BLaER1 treated with 17β-estradiol and CSF1 and Interleukin-3, amounts not matched to agents 10 nM and 100 nM (cell line): ENCODE measurements around the gene ALPP.

Experiments used
- H3K27ac ChIP-seq, 11 experiments: shearing (Covaris generic); formaldehyde crosslinking; 2 replicates each; pipeline ENCODE4 v1.8.1; 2022
- H3K27me3 ChIP-seq, 11 experiments: shearing (Covaris generic); formaldehyde crosslinking; 2 replicates each; pipeline ENCODE4 v1.8.1; 2022
- H3K36me3 ChIP-seq, 11 experiments: shearing (Covaris generic); formaldehyde crosslinking; 2 replicates each; pipeline ENCODE4 v1.8.1; 2022
- H3K4me1 ChIP-seq, 10 experiments: shearing (Covaris generic); formaldehyde crosslinking; 2 replicates each; pipeline ENCODE4 v1.8.1; 2022
- H3K4me2 ChIP-seq, 11 experiments: shearing (Covaris generic); formaldehyde crosslinking; 2 replicates each; pipeline ENCODE4 v1.8.1; 2022
- H3K4me3 ChIP-seq, 10 experiments: shearing (Covaris generic); formaldehyde crosslinking; 2 replicates each; pipeline ENCODE4 v1.8.1; 2022
- H3K9ac ChIP-seq, 11 experiments: shearing (Covaris generic); formaldehyde crosslinking; 2 replicates each; pipeline ENCODE4 v1.8.1; 2022
- H3K9me3 ChIP-seq, 11 experiments: shearing (Covaris generic); formaldehyde crosslinking; replicated peaks in 1 of 11; 2 replicates each; pipeline ENCODE4 v1.8.1; 2022
- H4K20me1 ChIP-seq, 11 experiments: shearing (Covaris generic); formaldehyde crosslinking; 2 replicates each; pipeline ENCODE4 v1.8.1; 2022
- Cebpa-rat ChIP-seq, 11 experiments: shearing (Covaris generic); IDR thresholded peaks; 2 replicates each; pipeline ENCODE4 v1.8.1; 2022

ALPP gene

DNA sequence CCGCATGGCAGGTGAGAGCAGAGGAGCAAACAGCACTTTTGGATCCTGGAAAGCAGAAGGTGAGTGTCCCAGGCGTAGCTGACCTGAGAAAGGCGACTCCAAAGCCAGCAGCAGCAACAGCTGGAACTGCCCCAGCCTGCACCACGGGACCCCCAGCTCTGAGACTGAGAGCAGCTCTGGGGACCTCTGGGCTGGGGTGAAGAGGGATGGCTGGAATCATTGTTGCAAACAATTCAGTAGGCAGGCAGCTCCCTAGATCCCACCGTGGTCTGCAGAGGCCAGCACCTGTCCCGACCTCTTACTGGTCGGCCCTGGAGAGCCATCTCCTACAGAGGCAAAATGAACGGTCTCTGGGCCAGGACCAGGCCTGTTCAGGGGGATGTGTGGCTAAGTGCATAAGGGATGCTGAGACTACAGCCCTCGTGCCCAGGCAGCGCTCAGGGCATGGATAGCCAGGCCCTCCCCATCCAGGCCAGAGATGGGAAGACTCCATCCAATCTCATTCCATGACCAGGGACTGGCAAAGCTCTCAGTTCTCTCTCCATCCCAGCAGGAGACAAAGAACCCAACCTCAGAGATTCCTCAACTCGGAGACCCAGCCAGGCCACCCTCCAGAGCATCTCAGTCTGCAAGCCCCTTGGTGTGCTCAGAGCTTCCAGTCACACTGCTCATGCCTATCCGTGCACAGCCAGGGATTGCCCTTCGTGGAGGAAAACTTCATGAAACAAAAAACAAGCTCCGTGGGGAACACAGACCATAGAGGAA lies 38.2 kb upstream of the ALPP start:
- Histone ChIP-seq H3K4me2 (no peak overlapping the region), H3K9ac (no peak overlapping the region), H3K36me3 (peaks cover 0 to 28% (median 7%) of the 10 kb centered on the region in 11 experiments; a peak in 6 of 22 replicates), H3K4me3 (no peak overlapping the region), H3K4me1 (peaks cover 0 to 18% (median 12%) of the 10 kb centered on the region in 10 experiments; a peak in 12 of 20 replicates), H4K20me1 (peaks cover 0 to 20% (median 0%) of the 10 kb centered on the region in 11 experiments; a peak in 3 of 22 replicates), H3K27me3 (no peaks in the 10 kb centered on the region), H3K9me3 (no peaks in the 10 kb centered on the region), H3K27ac (no peak overlapping the region)
- no peak for TF ChIP-seq Cebpa-rat (IDR thresholded peaks at IDR 0.05)

DNA sequence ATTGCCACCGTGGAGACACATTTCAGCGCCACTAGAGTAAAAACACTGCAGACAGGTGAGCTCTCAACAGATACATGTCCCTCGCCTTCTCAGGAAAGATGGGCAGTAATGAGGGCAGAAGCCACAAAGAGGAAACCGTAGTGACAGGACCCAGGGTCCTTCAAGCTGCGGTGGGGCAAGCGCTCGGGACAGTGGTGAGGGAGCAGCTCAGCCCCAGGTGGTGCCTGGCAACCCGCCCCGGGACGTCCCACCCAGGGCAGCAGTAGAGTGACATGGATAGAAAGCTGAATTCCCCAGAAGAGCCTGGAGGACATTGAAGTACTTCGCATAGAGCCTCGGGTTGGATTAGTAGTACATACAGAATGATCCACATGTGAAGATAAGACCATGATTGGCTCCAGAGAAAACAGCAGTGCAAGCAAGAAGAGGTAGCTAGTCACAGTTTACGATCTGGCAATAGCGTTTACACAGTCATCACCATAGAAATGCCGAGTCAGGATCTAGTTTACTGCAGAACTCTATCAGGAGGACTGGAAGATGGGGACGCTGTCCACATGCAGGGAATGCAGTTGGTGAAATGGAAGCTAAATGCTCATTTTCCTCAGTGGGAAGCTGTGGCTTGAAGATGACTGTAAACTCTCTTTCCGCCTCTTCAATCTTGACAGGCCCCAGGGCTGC lies 37.4 kb upstream of the ALPP start:
- H3K4me2 ChIP-seq = no peak overlapping the region
- no peak overlapping the region for H3K9ac ChIP-seq
- no peaks in the 10 kb centered on the region for H3K27me3 ChIP-seq
- H3K27ac ChIP-seq = no peak overlapping the region
- peaks cover 0 to 21% (median 3%) of the 10 kb centered on the region in 11 experiments; a peak in 6 of 22 replicates for H3K36me3 ChIP-seq
- no peak overlapping the region for H3K4me3 ChIP-seq
- H4K20me1 ChIP-seq = peaks cover 0 to 13% (median 0%) of the 10 kb centered on the region in 11 experiments; a peak in 2 of 22 replicates
- TF ChIP-seq Cebpa-rat (IDR thresholded peaks at IDR 0.05) = no peak
- peaks cover 0 to 13% (median 10%) of the 10 kb centered on the region in 10 experiments; a peak in 12 of 20 replicates for H3K4me1 ChIP-seq
- no peaks in the 10 kb centered on the region for H3K9me3 ChIP-seq

DNA sequence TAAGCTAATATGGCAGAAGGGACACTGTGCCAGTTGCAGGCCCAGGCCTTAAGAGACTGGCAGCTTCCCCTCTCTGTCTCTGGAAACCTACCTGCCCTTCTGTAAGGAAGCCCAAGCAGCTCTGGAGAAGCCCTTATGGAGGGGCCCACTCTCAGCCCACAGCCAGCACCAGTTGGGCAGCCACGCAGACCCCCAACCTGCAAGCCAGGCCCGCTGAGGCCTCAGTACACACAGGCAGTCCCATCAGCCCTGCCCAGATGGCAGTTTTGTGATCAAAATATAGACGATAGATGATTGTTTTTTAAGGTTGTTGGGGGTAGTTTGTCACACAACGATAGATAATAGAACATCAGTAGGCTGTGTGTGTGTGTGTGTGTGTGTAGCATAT lies 36.8 kb upstream of the ALPP start:
- no peak overlapping the region for H3K4me2 ChIP-seq
- no peak overlapping the region for H3K27ac ChIP-seq
- peaks cover 0 to 16% (median 0%) of the 10 kb centered on the region in 11 experiments; a peak in 4 of 22 replicates for H3K36me3 ChIP-seq
- TF ChIP-seq Cebpa-rat (IDR thresholded peaks at IDR 0.05) = no peak
- peaks cover 0 to 8% (median 5%) of the 10 kb centered on the region in 10 experiments; a peak in 12 of 20 replicates for H3K4me1 ChIP-seq
- H3K4me3 ChIP-seq = no peak overlapping the region
- peaks cover 0 to 10% (median 0%) of the 10 kb centered on the region in 11 experiments; a peak in 2 of 22 replicates for H4K20me1 ChIP-seq
- H3K9me3 ChIP-seq = no peaks in the 10 kb centered on the region
- no peaks in the 10 kb centered on the region for H3K27me3 ChIP-seq
- H3K9ac ChIP-seq = no peak overlapping the region

DNA sequence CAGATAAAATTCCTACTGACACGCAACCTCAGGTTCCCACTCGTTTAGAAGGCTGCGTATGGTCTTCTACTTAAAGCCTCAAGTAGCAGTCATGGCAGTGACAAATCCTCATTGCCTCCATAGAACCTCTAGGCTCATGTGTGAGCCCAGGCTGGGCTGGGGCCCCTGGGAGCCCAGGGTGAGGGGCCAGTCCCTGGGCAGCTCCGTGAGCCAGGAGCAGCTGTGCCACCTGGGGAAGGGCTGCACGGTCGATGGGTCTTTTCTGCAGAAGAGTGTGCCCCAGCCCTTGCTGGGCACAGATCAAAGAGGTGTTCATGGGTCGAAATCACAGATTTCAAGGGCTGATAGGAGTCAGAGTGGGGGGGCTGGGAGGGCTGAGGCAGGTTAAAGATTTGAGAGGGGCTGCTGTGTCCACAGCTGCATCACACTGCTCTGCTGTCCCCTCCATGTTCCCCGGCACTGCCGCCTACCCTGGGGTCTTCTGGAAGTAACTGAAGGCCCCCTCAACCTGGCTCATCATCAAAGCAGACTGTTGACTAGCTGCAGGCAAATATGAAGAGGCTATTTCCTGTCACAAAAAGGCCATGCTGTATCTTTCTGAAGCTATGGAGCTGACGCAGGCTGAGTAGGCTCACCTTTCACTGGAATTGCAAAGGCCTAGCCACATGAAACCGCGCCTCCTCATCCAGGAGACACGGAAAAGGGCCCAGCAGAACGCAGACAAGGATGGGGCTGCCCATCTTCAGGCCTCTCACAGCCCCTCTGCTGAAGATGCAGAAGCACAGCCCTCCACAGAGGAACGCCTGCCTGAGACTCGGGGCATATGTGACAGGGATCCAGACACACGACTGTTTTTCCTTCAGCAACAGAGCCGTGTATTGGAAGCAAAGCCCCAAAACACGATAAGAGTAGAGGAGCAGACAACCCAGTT lies 35.7 kb upstream of the ALPP start:
- Histone ChIP-seq H3K9me3 (no peaks in the 10 kb centered on the region), H3K4me2 (no peak overlapping the region), H3K27ac (no peak overlapping the region), H3K4me3 (no peak overlapping the region), H3K27me3 (no peaks in the 10 kb centered on the region), H3K36me3 (0 out of 22 replicates have a peak, but pooled peaks cover 0 to 8% (median 0%) of the 10 kb centered on the region in 11 experiments), H4K20me1 (peaks cover 0 to 10% (median 0%) of the 10 kb centered on the region in 11 experiments; a peak in 2 of 22 replicates), H3K9ac (no peak overlapping the region), H3K4me1 (no peaks in the 10 kb centered on the region)
- no peak for TF ChIP-seq Cebpa-rat (IDR thresholded peaks at IDR 0.05)

DNA sequence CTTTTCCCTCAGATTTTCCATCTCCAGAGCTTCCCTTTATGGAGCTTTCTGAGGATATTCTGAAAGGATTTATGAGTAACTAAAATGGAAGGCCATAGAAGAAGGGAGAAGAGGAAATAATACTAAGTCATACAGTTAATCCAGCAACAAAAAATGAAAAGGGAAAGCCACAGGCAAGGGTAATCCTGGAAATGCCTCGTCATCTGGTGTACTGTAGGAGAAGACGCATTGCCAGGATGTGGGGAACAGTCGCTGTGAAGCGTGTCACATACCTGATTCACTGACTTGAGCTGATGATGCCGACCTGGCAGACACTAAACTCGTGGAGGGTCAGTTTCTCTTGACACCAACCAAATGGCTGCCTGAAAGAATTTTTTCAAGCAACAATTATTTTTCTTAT lies 34.7 kb upstream of the ALPP start:
- Histone ChIP-seq H3K27me3 (no peaks in the 10 kb centered on the region), H3K27ac (no peak overlapping the region), H4K20me1 (peaks cover 0 to 11% (median 0%) of the 10 kb centered on the region in 11 experiments; a peak in 2 of 22 replicates), H3K9me3 (no peaks in the 10 kb centered on the region), H3K4me3 (no peak overlapping the region), H3K4me1 (peaks cover 0 to 4% (median 2%) of the 10 kb centered on the region in 10 experiments; a peak in 14 of 20 replicates), H3K36me3 (0 out of 22 replicates have a peak, but pooled peaks cover 0 to 8% (median 0%) of the 10 kb centered on the region in 11 experiments), H3K9ac (no peak overlapping the region), H3K4me2 (no peak overlapping the region)
- no peak for TF ChIP-seq Cebpa-rat (IDR thresholded peaks at IDR 0.05)

DNA sequence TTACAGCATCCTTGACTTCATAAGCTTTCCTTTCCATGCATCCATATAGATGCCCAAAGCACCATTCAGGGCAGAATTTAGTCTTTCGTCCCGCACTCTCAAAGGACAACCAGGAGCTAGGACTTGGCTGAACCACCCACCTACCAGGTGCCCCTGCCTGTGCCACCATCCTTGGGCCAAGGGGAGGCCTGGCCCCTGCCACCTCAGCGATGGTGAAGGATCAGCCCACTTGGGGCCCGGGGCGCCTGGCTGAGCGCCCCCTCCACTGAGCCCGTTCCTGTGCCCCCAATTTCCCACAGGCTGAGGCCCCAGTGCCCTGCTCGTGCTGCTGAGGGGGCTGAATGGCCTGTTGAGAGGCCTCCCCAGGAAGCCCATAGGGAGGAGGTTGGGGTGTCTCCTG lies 33.3 kb upstream of the ALPP start:
- Histone ChIP-seq H3K4me3 (no peak overlapping the region), H3K36me3 (0 out of 22 replicates have a peak, but pooled peaks cover 0 to 5% (median 0%) of the 10 kb centered on the region in 11 experiments), H3K27ac (no peak overlapping the region), H3K4me2 (no peak overlapping the region), H4K20me1 (peaks cover 0 to 17% (median 0%) of the 10 kb centered on the region in 11 experiments; a peak in 4 of 22 replicates), H3K9me3 (no peaks in the 10 kb centered on the region), H3K4me1 (peaks cover 0 to 11% (median 9%) of the 10 kb centered on the region in 10 experiments; a peak in 15 of 20 replicates), H3K27me3 (peaks cover 6 to 11% (median 7%) of the 10 kb centered on the region in 11 experiments), H3K9ac (no peak overlapping the region)
- no peak for TF ChIP-seq Cebpa-rat (IDR thresholded peaks at IDR 0.05)

DNA sequence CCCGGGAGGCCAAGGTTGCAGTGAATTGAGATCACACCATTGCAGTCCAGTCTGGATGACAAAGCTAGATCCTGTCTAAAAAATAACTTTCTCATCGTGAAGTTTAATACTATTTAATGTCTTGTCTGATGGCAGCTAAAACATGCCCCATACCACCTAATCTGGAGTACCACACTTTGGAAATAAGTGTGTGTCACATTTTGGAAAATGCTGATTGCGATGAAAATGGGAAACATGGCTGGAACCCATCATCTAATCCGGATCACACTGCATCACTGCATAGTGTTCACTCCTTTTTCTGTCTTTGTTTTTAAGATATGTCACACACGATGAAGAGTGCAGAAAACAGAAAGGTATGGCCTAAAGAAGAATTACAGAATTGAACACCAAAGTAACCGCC lies 31.2 kb upstream of the ALPP start:
- peaks cover 27 to 32% (median 29%) of the 10 kb centered on the region in 11 experiments for H3K27me3 ChIP-seq
- no peak overlapping the region for H3K4me3 ChIP-seq
- H3K4me2 ChIP-seq = no peak overlapping the region
- H3K36me3 ChIP-seq = no peaks in the 10 kb centered on the region
- H3K27ac ChIP-seq = no peak overlapping the region
- no peak for TF ChIP-seq Cebpa-rat (IDR thresholded peaks at IDR 0.05)
- H3K9me3 ChIP-seq = peaks cover 0 to 17% (median 10%) of the 10 kb centered on the region in 11 experiments; a peak in 13 of 22 replicates
- H4K20me1 ChIP-seq = peaks cover 0 to 32% (median 0%) of the 10 kb centered on the region in 11 experiments; a peak in 6 of 22 replicates
- H3K9ac ChIP-seq = no peak overlapping the region
- peaks cover 0 to 11% (median 9%) of the 10 kb centered on the region in 10 experiments; a peak in 15 of 20 replicates for H3K4me1 ChIP-seq

DNA sequence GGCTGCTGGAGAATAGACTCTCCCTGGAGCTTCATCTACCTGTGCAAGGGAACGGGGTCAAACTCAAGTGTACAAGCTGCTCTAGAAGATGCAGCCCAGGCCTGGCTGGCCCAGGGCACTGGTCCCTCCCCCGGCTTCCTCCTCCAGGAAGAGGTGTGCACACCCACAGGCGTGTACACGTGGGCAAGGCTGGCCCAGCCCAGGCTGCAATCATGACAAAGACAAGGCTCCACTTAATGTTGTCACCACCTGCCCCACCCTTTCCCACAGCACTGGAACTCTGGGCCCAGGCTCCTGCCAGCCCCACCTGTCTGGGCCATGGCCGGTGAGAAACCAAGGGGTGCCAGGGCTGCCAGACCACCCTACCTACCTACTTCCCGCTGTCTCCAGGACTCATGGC lies 29.6 kb upstream of the ALPP start:
- Histone ChIP-seq H3K9ac (no peak overlapping the region), H3K27me3 (peaks cover 37 to 47% (median 42%) of the 10 kb centered on the region in 11 experiments), H3K4me1 (peaks cover 0 to 11% (median 9%) of the 10 kb centered on the region in 10 experiments; a peak in 15 of 20 replicates), H4K20me1 (peaks cover 0 to 33% (median 0%) of the 10 kb centered on the region in 11 experiments; a peak in 5 of 22 replicates), H3K4me2 (peak overlapping the region in 10 of 11 experiments; percentile 1 to 51 (median 32); a peak in 15 of 22 replicates), H3K4me3 (no peak overlapping the region), H3K9me3 (peaks cover 0 to 22% (median 11%) of the 10 kb centered on the region in 11 experiments; a peak in 13 of 22 replicates), H3K36me3 (no peaks in the 10 kb centered on the region), H3K27ac (no peak overlapping the region)
- no peak for TF ChIP-seq Cebpa-rat (IDR thresholded peaks at IDR 0.05)
